NCI-H2227 (cell line): ENCODE data around the gene NELFCD.
A peak's percentile ranks its signal among the peaks of the same experiment; 100 is the strongest.

Experiments used
- DNase-seq: peaks from one replicate; lab custom pipeline; 2025; ENCODE audit not compliant: unreplicated experiment; lab: John Stamatoyannopoulos, UW

Gene NELFCD

DNA sequence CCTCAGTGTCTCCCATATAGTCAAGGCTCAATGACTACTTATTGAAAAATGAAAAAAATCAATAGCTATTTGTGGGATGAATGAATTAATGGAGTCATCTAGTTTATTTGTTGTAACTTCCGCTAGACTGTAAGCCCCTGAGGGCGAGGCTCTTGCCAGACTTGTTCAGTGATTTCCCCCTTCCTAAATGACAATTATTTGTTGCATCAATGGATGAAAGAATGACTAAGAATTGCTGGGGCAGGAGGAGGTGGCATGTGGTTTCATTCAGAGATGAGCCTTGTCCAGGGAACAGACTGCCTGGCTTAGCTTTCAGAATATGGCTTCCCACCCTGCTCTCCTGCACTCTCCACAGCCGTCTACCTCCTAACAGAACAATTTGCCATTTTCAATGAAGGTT is 62.6 kb downstream of the NELFCD start:
- peak; percentile 12 for DNase-seq

DNA sequence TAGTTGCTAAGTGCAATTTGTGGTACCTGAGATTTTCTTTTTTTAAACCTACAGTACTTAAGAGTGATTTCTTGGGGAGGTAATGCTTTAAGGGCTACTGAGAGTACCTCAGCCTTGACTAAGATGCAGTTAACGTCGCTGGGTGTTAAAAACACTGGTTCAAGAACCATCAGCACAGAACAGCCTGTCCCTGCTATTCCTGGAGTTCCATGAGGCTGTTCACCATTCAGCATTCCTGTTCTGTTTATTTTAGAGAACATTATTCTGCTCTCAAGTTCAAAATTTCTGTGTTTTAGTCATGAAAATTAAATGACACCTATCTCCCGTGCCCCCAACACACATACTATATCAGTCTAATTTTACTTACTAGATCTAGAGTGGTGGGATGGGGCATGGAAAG is 63.2 kb downstream of the NELFCD start:
- no peak for DNase-seq
